ENCODE measurements around the gene GRB2. TPM values are rescaled to one million over a fixed set of nuclear protein-coding genes. Genes with fewer than 3 reads are reported as not detected.

The GRB2 gene
- total RNA-seq, 2 donors from 2014 or later, result 85.5 to 86.6 TPM

DNA sequence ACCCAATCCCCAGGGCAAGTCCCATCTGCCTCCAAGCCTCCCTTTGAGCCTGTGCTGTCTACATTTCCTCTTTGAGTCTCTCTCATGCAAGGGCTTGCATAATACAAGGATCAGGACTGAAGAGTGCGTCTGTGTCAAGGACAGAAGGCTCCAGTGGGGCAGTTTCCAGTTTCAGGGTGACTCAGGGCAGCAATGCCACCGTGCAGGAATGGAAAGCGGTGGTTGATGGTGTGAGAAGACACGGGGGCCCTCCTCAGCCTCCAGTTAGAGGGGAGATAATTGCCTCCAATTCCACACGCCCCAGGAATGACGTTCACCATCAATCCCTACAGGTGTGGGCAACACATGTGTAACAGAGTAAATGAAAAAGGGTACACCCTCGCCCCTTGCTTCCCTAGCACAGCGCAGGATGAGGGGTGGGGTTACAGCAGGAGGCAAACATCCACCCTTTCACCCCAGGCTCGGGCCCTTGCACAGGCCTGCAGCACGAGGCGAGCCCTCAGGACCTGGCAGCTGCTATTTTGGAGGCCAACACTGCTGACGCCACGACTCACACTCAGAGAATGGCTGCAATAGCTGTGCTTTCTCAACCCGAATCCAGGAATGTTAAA is 91.4 kb downstream of the GRB2 start:
- H3K4me1 Mint-ChIP-seq, result peaks cover 16% of the 10 kb centered on the region
- no peaks in the 10 kb centered on the region for H3K9me3 Mint-ChIP-seq
- H3K27me3 ChIP-seq (ENCODE audit: control insufficient read depth, insufficient read depth, low read length, poor library complexity, severe bottlenecking), result no peaks in the 10 kb centered on the region
- TF ChIP-seq, protein P1, sequence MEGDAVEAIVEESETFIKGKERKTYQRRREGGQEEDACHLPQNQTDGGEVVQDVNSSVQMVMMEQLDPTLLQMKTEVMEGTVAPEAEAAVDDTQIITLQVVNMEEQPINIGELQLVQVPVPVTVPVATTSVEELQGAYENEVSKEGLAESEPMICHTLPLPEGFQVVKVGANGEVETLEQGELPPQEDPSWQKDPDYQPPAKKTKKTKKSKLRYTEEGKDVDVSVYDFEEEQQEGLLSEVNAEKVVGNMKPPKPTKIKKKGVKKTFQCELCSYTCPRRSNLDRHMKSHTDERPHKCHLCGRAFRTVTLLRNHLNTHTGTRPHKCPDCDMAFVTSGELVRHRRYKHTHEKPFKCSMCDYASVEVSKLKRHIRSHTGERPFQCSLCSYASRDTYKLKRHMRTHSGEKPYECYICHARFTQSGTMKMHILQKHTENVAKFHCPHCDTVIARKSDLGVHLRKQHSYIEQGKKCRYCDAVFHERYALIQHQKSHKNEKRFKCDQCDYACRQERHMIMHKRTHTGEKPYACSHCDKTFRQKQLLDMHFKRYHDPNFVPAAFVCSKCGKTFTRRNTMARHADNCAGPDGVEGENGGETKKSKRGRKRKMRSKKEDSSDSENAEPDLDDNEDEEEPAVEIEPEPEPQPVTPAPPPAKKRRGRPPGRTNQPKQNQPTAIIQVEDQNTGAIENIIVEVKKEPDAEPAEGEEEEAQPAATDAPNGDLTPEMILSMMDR (conservative IDR thresholded peaks at IDR 0.05), result no peak
- WGBS, 2 experiments (ENCODE audit: insufficient coverage in 1 of 2, insufficient read length in 1 of 2), result 88 to 93% methylated on average over 13 to 14 of the region's 14 CpGs
- no peak overlapping the region for H3K4me3 ChIP-seq (ENCODE audit: low read length)
- H3K9ac ChIP-seq (ENCODE audit: extremely low read depth, low read length, poor library complexity, severe bottlenecking), result no peak overlapping the region
- H3K4me3 Mint-ChIP-seq, result no peak overlapping the region
- no peaks in the 10 kb centered on the region for H3K9me3 ChIP-seq (ENCODE audit: control insufficient read depth, low read length)
- peaks cover 19% of the 10 kb centered on the region for H3K36me3 ChIP-seq (ENCODE audit: control insufficient read depth, insufficient read depth, low read length)
- peaks cover 14% of the 10 kb centered on the region for H3K36me3 Mint-ChIP-seq (ENCODE audit: low read depth)
- H3K27me3 Mint-ChIP-seq (ENCODE audit: insufficient read depth), result no peaks in the 10 kb centered on the region
- no peak overlapping the region for H3K27ac ChIP-seq (ENCODE audit: low read depth, low read length)
- no peak overlapping the region for H3K27ac Mint-ChIP-seq
- H3K4me1 ChIP-seq (ENCODE audit: control insufficient read depth, insufficient read depth, low read length), result peaks cover 3% of the 10 kb centered on the region
- no peak for DNase-seq

DNA sequence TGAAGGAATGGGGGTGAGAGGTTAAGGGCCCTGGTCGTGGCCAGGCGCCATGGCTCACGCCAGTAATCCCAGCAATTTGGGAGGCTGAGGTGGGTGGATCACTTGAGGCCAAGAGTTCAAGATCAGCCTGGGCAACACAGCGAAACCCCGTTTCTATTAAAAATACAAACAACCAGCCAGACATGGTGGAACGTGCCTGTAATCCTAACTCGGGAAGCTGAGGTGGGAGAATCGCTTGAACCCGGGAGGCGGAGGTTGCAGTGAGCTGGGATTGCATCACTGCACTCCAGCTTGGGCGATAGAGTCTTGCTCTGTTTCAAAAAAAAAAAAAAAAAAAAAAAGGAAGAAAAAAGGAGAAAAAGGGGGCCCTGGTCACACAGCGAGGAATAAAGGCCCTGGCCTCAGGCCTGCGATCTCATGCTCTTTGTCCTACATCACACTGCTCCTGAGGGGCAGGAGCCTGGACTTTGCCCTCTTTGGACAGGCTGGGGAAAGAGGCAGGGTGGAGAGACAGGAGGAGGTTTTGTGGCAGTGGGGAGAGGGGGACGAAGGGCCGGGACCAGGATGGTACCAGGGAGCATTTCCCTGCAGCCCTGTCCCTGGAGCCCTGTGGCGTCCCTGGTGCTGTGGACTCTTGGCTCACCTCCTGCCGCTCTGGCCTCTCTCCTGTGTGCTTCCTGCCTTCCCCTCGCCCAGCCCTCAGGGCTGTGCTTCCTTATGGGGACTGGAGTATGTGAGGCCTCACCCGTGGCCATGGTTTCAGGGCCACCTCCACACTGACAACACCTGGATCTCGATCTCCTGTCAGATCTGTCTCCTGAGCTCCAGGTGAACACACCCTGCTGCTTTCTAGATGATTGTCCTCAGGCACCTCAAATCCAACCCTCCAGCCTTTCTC is 96.5 kb downstream of the GRB2 start:
- H3K27ac Mint-ChIP-seq, result peak overlapping the region; percentile 59
- no peaks in the 10 kb centered on the region for H3K27me3 Mint-ChIP-seq (ENCODE audit: insufficient read depth)

GRCh38 chr17:75307957-75308731 is 97.3 kb downstream of the GRB2 start:
- no peak overlapping the region for H3K9ac ChIP-seq (ENCODE audit: extremely low read depth, low read length, poor library complexity, severe bottlenecking)
- no peak overlapping the region for H3K4me3 Mint-ChIP-seq
- no peak for DNase-seq
- H3K27me3 ChIP-seq (ENCODE audit: control insufficient read depth, insufficient read depth, low read length, poor library complexity, severe bottlenecking), result no peaks in the 10 kb centered on the region
- H3K36me3 Mint-ChIP-seq (ENCODE audit: low read depth), result no peaks in the 10 kb centered on the region
- H3K4me1 ChIP-seq (ENCODE audit: control insufficient read depth, insufficient read depth, low read length), result peaks cover 4% of the 10 kb centered on the region
- no peaks in the 10 kb centered on the region for H3K9me3 Mint-ChIP-seq
- no peaks in the 10 kb centered on the region for H3K9me3 ChIP-seq (ENCODE audit: control insufficient read depth, low read length)
- no peak overlapping the region for H3K4me3 ChIP-seq (ENCODE audit: low read length)
- 88 to 94% methylated on average over 11 to 13 of the region's 13 CpGs for WGBS, 2 experiments (ENCODE audit: insufficient coverage in 1 of 2, insufficient read length in 1 of 2)
- no peak overlapping the region for H3K27ac ChIP-seq (ENCODE audit: low read depth, low read length)
- no peak overlapping the region for H3K27ac Mint-ChIP-seq
- no peaks in the 10 kb centered on the region for H3K36me3 ChIP-seq (ENCODE audit: control insufficient read depth, insufficient read depth, low read length)
- TF ChIP-seq, protein P1 (conservative IDR thresholded peaks at IDR 0.05), result no peak
- no peaks in the 10 kb centered on the region for H3K27me3 Mint-ChIP-seq (ENCODE audit: insufficient read depth)
- peaks cover 17% of the 10 kb centered on the region for H3K4me1 Mint-ChIP-seq

More for the DNA sequence above, 96.5 kb downstream of the GRB2 start:
- 89 to 95% methylated on average over 13 to 20 of the region's 20 CpGs for WGBS, 2 experiments (ENCODE audit: insufficient coverage in 1 of 2, insufficient read length in 1 of 2)
- Histone ChIP-seq H3K27me3 (ENCODE audit: control insufficient read depth, insufficient read depth, low read length, poor library complexity, severe bottlenecking) (no peaks in the 10 kb centered on the region), H3K9me3 (ENCODE audit: control insufficient read depth, low read length) (no peaks in the 10 kb centered on the region), H3K9ac (ENCODE audit: extremely low read depth, low read length, poor library complexity, severe bottlenecking) (peak overlapping the region; percentile 11), H3K36me3 (ENCODE audit: control insufficient read depth, insufficient read depth, low read length) (no peaks in the 10 kb centered on the region), H3K4me3 (ENCODE audit: low read length) (no peak overlapping the region), H3K4me1 (ENCODE audit: control insufficient read depth, insufficient read depth, low read length) (peaks cover 4% of the 10 kb centered on the region), H3K27ac (ENCODE audit: low read depth, low read length) (peak overlapping the region; percentile 32)
- TF ChIP-seq, protein P1 (conservative IDR thresholded peaks at IDR 0.05), result no peak
- no peak for DNase-seq
- no peaks in the 10 kb centered on the region for H3K36me3 Mint-ChIP-seq (ENCODE audit: low read depth)
- peaks cover 17% of the 10 kb centered on the region for H3K4me1 Mint-ChIP-seq
- H3K4me3 Mint-ChIP-seq, result no peak overlapping the region
- H3K9me3 Mint-ChIP-seq, result no peaks in the 10 kb centered on the region

Measured in endodermal cell (in vitro differentiated cells).